Measurements from ENCODE around the gene PEX1.

The PEX1 gene

GRCh38 chr7:92528188-92528957 is at the start of gene PEX1, which contains the start of gene RBM48:
Gene PEX1 (minus strand): TSS chr7:92528520. CDS start chr7:92528435, 85 bp downstream.
Gene RBM48 (plus strand): TSS chr7:92528795. CDS start chr7:92528814, 19 bp downstream.
- peak within 1 kb of the TSS; percentile 89 for H2AFZ ChIP-seq (ENCODE audit: low read depth)
- H3K4me3 ChIP-seq (IDR thresholded peaks at IDR 0.05; ENCODE audit: insufficient read depth, low read depth, low read length), result no peak within 1 kb of the TSS
- H3K79me2 ChIP-seq (ENCODE audit: insufficient read depth, low read depth), result peaks cover 26% of the 10 kb centered on the region; the same call in 1 of the 2 replicates
- H3K36me3 ChIP-seq (ENCODE audit: insufficient read depth), result no peaks in the 10 kb centered on the region; the same call in 1 of the 2 replicates
- H4K20me1 ChIP-seq (ENCODE audit: insufficient read depth), result no peaks in the 10 kb centered on the region
- TF ChIP-seq CTCF (conservative IDR thresholded peaks at IDR 0.05; ENCODE audit: low read depth, low read length), result peak; percentile 35; the same call in 1 of the 2 replicates
- H3K27me3 ChIP-seq (ENCODE audit: insufficient read depth, low read depth), result no peaks in the 10 kb centered on the region
- peak within 1 kb of the TSS; percentile 69 for H3K9ac ChIP-seq
- peaks cover 20% of the 10 kb centered on the region for H3K4me1 ChIP-seq (ENCODE audit: low read depth, poor library complexity, severe bottlenecking)
- H3K27ac ChIP-seq, result peak within 1 kb of the TSS; percentile 76
- H3K4me2 ChIP-seq, result peak within 1 kb of the TSS; percentile 79

DNA sequence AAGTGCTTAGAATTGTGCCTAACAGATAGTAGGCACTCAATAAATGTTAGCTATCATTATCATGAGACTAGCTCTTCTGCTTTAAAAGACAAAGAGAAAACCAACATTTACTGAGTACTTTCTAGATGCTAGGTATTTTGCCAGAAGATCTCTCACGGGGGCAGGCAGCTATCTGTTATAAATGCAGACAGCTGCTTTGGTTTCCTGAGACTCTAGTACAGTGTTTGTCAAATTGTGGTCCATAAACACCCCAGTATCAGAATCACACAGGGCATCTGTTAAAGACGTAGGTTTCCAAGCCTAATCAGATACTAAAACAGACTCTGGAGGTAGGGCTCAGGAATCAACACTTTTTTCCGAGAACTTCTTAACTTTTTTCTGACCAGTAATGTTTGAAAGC is 48.0 kb upstream of the PEX1 start:
- no peaks in the 10 kb centered on the region for H4K20me1 ChIP-seq (ENCODE audit: insufficient read depth)
- H3K27me3 ChIP-seq (ENCODE audit: insufficient read depth, low read depth), result no peaks in the 10 kb centered on the region
- no peak overlapping the region for H3K4me3 ChIP-seq (IDR thresholded peaks at IDR 0.05; ENCODE audit: insufficient read depth, low read depth, low read length)
- no peak overlapping the region for H3K4me2 ChIP-seq
- peaks cover 15% of the 10 kb centered on the region for H3K4me1 ChIP-seq (ENCODE audit: low read depth, poor library complexity, severe bottlenecking)
- H2AFZ ChIP-seq (ENCODE audit: low read depth), result no peak overlapping the region
- H3K9ac ChIP-seq, result no peak overlapping the region
- H3K27ac ChIP-seq, result no peak overlapping the region
- no peak for TF ChIP-seq CTCF (conservative IDR thresholded peaks at IDR 0.05; ENCODE audit: low read depth, low read length)
- peaks cover 26% of the 10 kb centered on the region for H3K36me3 ChIP-seq (ENCODE audit: insufficient read depth)
- H3K79me2 ChIP-seq (ENCODE audit: insufficient read depth, low read depth), result peaks cover 23% of the 10 kb centered on the region; the same call in 1 of the 2 replicates

DNA sequence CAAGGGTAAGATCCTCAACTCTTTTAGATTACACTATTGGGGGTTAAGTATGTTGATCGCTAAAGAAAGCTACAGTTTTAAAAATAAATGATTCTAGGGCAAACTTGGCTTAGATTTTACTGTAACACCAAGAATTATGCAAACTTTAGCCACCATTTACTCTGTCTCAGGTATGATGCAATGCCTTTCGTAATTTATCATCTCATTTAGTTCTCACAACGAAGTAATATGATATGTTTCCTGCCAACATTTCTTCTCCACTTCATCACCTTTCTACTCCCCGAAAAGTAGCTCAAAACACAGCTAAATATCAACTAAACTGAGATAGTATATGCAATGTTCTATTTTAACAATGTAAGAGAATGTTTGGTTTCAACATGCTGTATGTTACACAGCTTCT is 40.8 kb upstream of the PEX1 start:
- H3K79me2 ChIP-seq (ENCODE audit: insufficient read depth, low read depth), result 0 out of 2 replicates have a peak, but pooled peaks cover 2% of the 10 kb centered on the region
- peaks cover under 1% of the 10 kb centered on the region for H3K4me1 ChIP-seq (ENCODE audit: low read depth, poor library complexity, severe bottlenecking)
- TF ChIP-seq CTCF (conservative IDR thresholded peaks at IDR 0.05; ENCODE audit: low read depth, low read length), result no peak
- H3K36me3 ChIP-seq (ENCODE audit: insufficient read depth), result peaks cover 9% of the 10 kb centered on the region; the same call in 1 of the 2 replicates
- no peaks in the 10 kb centered on the region for H4K20me1 ChIP-seq (ENCODE audit: insufficient read depth)
- no peak overlapping the region for H3K4me2 ChIP-seq
- H2AFZ ChIP-seq (ENCODE audit: low read depth), result no peak overlapping the region
- no peak overlapping the region for H3K9ac ChIP-seq
- no peaks in the 10 kb centered on the region for H3K27me3 ChIP-seq (ENCODE audit: insufficient read depth, low read depth)
- no peak overlapping the region for H3K27ac ChIP-seq
- no peak overlapping the region for H3K4me3 ChIP-seq (IDR thresholded peaks at IDR 0.05; ENCODE audit: insufficient read depth, low read depth, low read length)

DNA sequence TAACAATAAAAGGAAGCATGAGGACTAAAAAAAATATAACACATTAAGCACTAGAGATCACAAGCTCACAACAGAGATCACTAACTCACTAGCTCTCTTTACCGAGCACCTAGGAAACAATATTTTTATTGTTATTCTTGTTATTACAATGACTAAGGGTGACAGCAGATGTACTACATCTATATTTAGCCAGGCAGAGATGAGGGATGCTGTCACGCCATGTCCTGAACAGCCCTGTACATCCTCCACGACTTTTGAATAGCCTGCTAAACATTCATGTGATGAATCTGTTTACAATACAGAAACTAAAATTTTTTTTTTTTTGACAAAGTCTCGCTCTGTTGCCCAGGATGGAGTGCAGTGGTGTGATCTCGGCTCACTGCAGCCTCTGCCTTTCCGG is 39.1 kb upstream of the PEX1 start:
- TF ChIP-seq CTCF (conservative IDR thresholded peaks at IDR 0.05; ENCODE audit: low read depth, low read length), result no peak

More for the DNA sequence above, 39.1 kb upstream of the PEX1 start:
- Histone ChIP-seq H3K79me2 (ENCODE audit: insufficient read depth, low read depth) (no peaks in the 10 kb centered on the region), H3K27me3 (ENCODE audit: insufficient read depth, low read depth) (no peaks in the 10 kb centered on the region), H4K20me1 (ENCODE audit: insufficient read depth) (no peaks in the 10 kb centered on the region), H3K27ac (no peak overlapping the region), H3K4me3 (IDR thresholded peaks at IDR 0.05; ENCODE audit: insufficient read depth, low read depth, low read length) (no peak overlapping the region), H3K4me1 (ENCODE audit: low read depth, poor library complexity, severe bottlenecking) (no peaks in the 10 kb centered on the region), H3K4me2 (no peak overlapping the region), H3K9ac (no peak overlapping the region), H3K36me3 (ENCODE audit: insufficient read depth) (peaks cover 10% of the 10 kb centered on the region; the same call in 1 of the 2 replicates), H2AFZ (ENCODE audit: low read depth) (no peak overlapping the region)

All from KMS-11 (cell line).